ENCODE data around the gene DYNC1H1.

- TF ChIP-seq FOXK2 (IDR thresholded peaks at IDR 0.05) = no peak
- no peak for TF ChIP-seq SP1 (IDR thresholded peaks at IDR 0.05)
- TF ChIP-seq FOXM1 (IDR thresholded peaks at IDR 0.05; ENCODE audit: borderline replicate concordance) = no peak
- no peak for TF ChIP-seq LEF1 (IDR thresholded peaks at IDR 0.05; ENCODE audit: borderline replicate concordance)
- no peak for TF ChIP-seq ELF4 (IDR thresholded peaks at IDR 0.05)
- no peak for TF ChIP-seq ARNT (IDR thresholded peaks at IDR 0.05)
- TF ChIP-seq TARDBP (IDR thresholded peaks at IDR 0.05) = no peak
These were observed 44.5 kb downstream of the DYNC1H1 start for GRCh38 chr14:102008891-102009290.
